ENCODE results near the gene ATG10. TPM values are rescaled to one million over a fixed set of nuclear protein-coding genes. Genes with fewer than 3 reads are reported as not detected.

Gene ATG10
- total RNA-seq, 1 donor from 2014 or later = 5.3 TPM

DNA sequence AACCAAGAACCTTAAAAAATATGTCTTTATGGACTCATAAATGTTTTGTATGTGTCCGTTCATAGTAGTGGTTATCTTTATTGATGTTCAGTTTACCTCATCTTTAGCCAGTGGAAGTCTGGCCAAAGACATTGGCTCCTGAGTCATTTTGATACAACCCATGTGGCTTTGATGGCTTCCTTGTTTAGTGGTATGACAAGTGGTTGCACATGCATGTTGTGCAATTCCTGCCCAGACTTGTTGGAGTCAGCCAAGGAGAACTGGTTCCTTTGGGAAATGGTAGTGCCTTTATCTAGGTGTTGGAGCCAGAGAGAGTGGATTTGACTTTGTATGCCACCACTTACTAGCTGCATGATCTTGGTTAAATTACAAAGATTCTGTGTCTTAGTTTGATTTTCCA lies 212.0 kb downstream of the ATG10 start:
- Mint-ChIP-seq H3K27me3 (no peaks in the 10 kb centered on the region), H3K36me3 (ENCODE audit: low read depth) (no peaks in the 10 kb centered on the region), H3K9me3 (no peaks in the 10 kb centered on the region), H3K4me1 (no peaks in the 10 kb centered on the region), H3K4me3 (no peak overlapping the region), H3K27ac (no peak overlapping the region)
- intact Hi-C loops (cut with micrococcal nuclease) = no loop called here
- no peak for ATAC-seq (ENCODE audit: low read depth)
- TF ChIP-seq, protein P1, sequence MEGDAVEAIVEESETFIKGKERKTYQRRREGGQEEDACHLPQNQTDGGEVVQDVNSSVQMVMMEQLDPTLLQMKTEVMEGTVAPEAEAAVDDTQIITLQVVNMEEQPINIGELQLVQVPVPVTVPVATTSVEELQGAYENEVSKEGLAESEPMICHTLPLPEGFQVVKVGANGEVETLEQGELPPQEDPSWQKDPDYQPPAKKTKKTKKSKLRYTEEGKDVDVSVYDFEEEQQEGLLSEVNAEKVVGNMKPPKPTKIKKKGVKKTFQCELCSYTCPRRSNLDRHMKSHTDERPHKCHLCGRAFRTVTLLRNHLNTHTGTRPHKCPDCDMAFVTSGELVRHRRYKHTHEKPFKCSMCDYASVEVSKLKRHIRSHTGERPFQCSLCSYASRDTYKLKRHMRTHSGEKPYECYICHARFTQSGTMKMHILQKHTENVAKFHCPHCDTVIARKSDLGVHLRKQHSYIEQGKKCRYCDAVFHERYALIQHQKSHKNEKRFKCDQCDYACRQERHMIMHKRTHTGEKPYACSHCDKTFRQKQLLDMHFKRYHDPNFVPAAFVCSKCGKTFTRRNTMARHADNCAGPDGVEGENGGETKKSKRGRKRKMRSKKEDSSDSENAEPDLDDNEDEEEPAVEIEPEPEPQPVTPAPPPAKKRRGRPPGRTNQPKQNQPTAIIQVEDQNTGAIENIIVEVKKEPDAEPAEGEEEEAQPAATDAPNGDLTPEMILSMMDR (IDR thresholded peaks at IDR 0.05) = no peak
- POLR2A ChIA-PET = no interaction called here
- no peak for DNase-seq
- CTCF ChIA-PET = no interaction called here

DNA sequence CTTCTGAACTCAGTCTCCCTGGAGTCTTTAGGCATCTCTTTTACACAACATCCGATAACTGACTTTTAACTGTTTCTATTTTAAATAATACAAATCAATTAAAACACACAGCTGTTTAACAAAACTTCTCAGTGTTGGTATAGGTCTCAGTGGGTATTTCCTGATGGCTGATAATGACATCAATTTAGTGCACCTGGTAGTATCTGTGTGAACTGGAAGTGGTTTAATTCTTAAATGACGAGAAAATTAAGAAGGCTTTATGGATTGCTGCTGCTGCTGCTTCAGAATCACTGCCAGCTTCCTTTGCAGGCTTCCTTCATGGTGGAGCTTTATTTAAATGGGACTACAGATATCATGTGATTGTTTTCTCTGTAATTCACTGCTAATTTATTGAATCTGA lies 214.0 kb downstream of the ATG10 start:
- POLR2A ChIA-PET = no interaction called here
- no peaks in the 10 kb centered on the region for H3K36me3 Mint-ChIP-seq (ENCODE audit: low read depth)
- CTCF ChIA-PET = no interaction called here
- no peak overlapping the region for H3K27ac Mint-ChIP-seq
- H3K4me1 Mint-ChIP-seq = no peaks in the 10 kb centered on the region
- intact Hi-C loops (cut with micrococcal nuclease) = no loop called here
- H3K4me3 Mint-ChIP-seq = no peak overlapping the region
- no peaks in the 10 kb centered on the region for H3K27me3 Mint-ChIP-seq
- TF ChIP-seq, protein P1 (IDR thresholded peaks at IDR 0.05) = no peak
- no peak for DNase-seq
- ATAC-seq (ENCODE audit: low read depth) = no peak
- H3K9me3 Mint-ChIP-seq = no peaks in the 10 kb centered on the region

DNA sequence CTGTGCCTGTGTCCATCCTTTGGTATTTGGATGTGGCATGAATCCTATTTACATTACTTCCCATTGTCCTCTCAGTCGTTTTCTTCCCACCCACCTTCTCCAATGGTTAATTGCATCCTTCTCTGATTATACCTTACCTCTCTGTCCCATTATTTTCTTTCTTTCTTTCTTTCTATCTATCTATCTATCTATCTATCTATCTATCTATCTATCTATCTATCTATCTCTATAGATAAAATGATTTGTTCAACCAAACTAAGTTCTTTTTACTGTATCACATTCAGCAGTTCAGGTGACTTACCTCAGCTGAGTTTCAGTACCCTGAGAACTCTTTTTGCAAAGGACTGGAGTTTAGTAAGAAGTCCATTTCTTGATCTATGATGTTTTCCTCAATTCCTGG lies 225.7 kb downstream of the ATG10 start:
- no peak overlapping the region for H3K27ac Mint-ChIP-seq
- ATAC-seq (ENCODE audit: low read depth) (no peak), DNase-seq (no peak)
- H3K36me3 Mint-ChIP-seq (ENCODE audit: low read depth) = no peaks in the 10 kb centered on the region
- no peaks in the 10 kb centered on the region for H3K9me3 Mint-ChIP-seq
- TF ChIP-seq, protein P1 (IDR thresholded peaks at IDR 0.05) = no peak
- intact Hi-C loops (cut with micrococcal nuclease) = no loop called here
- H3K4me1 Mint-ChIP-seq = no peaks in the 10 kb centered on the region
- no peaks in the 10 kb centered on the region for H3K27me3 Mint-ChIP-seq
- POLR2A ChIA-PET = no interaction called here
- no peak overlapping the region for H3K4me3 Mint-ChIP-seq
- CTCF ChIA-PET = no interaction called here

DNA sequence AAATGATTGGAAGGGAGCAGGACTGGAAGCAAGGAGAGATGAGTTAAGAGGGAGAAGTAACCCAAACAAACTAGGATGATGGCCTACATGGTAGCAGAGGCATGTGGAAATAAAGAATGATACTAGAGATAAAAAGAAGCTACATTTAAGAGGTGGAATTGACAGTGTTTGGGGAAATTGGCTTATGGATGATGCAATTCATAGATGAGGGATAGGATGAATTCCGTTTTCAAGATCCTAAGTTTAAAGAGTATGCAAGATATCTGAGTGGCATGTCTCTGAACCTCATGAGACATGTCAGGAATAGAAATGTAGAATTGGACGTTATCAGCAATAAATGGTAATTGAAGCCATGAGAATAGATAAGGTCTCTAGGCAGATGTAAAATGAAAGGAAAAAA lies 232.7 kb downstream of the ATG10 start:
- H3K27ac Mint-ChIP-seq = no peak overlapping the region
- ChIA-PET CTCF (no interaction called here), POLR2A (interaction anchor here (0.6 kb wide), 1 partner anchor 635 kb away, joined by 3 read pairs; no protein-coding TSS in a partner anchor)
- H3K9me3 Mint-ChIP-seq = no peaks in the 10 kb centered on the region
- no peak for ATAC-seq (ENCODE audit: low read depth)
- H3K4me3 Mint-ChIP-seq = no peak overlapping the region
- DNase-seq = no peak
- intact Hi-C loops (cut with micrococcal nuclease) = no loop called here
- no peaks in the 10 kb centered on the region for H3K4me1 Mint-ChIP-seq
- TF ChIP-seq, protein P1 (IDR thresholded peaks at IDR 0.05) = no peak
- H3K27me3 Mint-ChIP-seq = no peaks in the 10 kb centered on the region
- no peaks in the 10 kb centered on the region for H3K36me3 Mint-ChIP-seq (ENCODE audit: low read depth)

DNA sequence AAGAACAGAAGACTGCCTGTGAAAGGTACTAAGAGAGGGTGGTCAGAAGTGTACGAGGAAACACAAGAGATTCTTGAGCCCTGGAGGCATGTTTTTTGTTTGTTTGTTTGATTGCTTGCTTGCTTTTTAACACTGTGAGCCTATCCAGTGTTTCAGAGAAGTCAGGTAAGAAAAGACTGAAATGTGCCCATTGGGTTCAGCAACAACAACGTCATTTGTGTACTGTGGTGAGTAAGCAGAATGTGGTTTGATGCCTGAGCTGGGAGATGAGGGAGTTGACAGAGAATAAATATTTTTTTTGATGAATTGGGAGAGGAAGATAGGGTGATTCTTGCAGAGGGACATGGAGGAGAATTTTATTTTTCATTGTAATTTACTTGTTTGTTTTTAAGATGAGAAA lies 233.2 kb downstream of the ATG10 start:
- ChIA-PET CTCF (no interaction called here), POLR2A (interaction anchor here (0.6 kb wide), 1 partner anchor 635 kb away, joined by 3 read pairs; no protein-coding TSS in a partner anchor)
- no peak for ATAC-seq (ENCODE audit: low read depth)
- Mint-ChIP-seq H3K9me3 (no peaks in the 10 kb centered on the region), H3K36me3 (ENCODE audit: low read depth) (no peaks in the 10 kb centered on the region), H3K4me1 (no peaks in the 10 kb centered on the region), H3K27me3 (no peaks in the 10 kb centered on the region), H3K4me3 (no peak overlapping the region), H3K27ac (no peak overlapping the region)
- intact Hi-C loops (cut with micrococcal nuclease) = no loop called here
- TF ChIP-seq, protein P1 (IDR thresholded peaks at IDR 0.05) = no peak
- DNase-seq = no peak

Measured in activated B cell treated with CpG ODN at 0.5 μM for 24 hours (primary cell).